ENCODE results near the gene SEPTIN11. TPM values are rescaled to one million over a fixed set of nuclear protein-coding genes. Genes with fewer than 3 reads are reported as not detected.

SEPTIN11 gene
- total and polyA plus RNA-seq, 2 experiments from 2014 or later: 488 to 867 TPM

DNA sequence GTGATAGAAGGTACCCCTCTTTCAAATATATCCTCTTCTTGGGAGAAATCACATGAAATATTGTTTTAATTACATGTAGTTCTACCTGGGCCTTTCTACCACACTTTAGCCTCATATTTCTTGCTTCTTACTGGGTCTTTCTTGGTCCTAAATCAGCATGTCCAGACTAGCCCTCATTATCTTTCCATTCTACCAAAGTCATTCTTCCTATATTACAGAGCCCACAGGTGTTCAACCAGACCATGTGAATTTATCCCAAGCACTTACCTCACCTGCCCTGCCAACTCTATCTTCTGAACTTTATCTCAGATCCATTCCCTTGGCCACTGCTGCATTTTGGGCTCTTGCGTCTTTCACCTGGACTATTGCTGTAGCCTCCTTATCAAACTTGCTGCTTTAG is 39.8 kb upstream of the SEPTIN11 start:
- H3K79me2 ChIP-seq (ENCODE audit: insufficient read depth): no peaks in the 10 kb centered on the region
- H2AFZ ChIP-seq: no peak overlapping the region
- H3K9ac ChIP-seq: no peak overlapping the region
- H3K27me3 ChIP-seq (replicated peaks; ENCODE audit: insufficient read depth): no peaks in the 10 kb centered on the region
- in situ Hi-C loops (cut with MboI): no loop called here
- H3F3A ChIP-seq (ENCODE audit: insufficient read depth): no peaks in the 10 kb centered on the region
- H3K4me2 ChIP-seq (ENCODE audit: unreplicated experiment): no peak overlapping the region
- peaks cover 3% of the 10 kb centered on the region; the same call in 1 of the 2 replicates for H3K4me1 ChIP-seq (ENCODE audit: insufficient read depth)
- TF ChIP-seq EZH2phosphoT487 (IDR thresholded peaks at IDR 0.05; ENCODE audit: insufficient read depth, low read depth): no peak
- no peaks in the 10 kb centered on the region for H3K36me3 ChIP-seq (ENCODE audit: low read depth)
- no peak overlapping the region for H3K27ac ChIP-seq
- H3K9me2 ChIP-seq (ENCODE audit: insufficient read depth): no peaks in the 10 kb centered on the region
- 75 to 98% methylated on average over 1 of the region's 1 CpG for WGBS, 2 experiments (ENCODE audit: low coverage in 1 of 2, low lambda C conversion rate in 2 of 2, missing lambda C conversion rate in 2 of 2)
- H4K20me1 ChIP-seq (ENCODE audit: insufficient read depth): no peaks in the 10 kb centered on the region
- no peak for DNase-seq
- H3K4me3 ChIP-seq: no peak overlapping the region
- no peaks in the 10 kb centered on the region for H3K9me3 ChIP-seq (ENCODE audit: low read depth)

DNA sequence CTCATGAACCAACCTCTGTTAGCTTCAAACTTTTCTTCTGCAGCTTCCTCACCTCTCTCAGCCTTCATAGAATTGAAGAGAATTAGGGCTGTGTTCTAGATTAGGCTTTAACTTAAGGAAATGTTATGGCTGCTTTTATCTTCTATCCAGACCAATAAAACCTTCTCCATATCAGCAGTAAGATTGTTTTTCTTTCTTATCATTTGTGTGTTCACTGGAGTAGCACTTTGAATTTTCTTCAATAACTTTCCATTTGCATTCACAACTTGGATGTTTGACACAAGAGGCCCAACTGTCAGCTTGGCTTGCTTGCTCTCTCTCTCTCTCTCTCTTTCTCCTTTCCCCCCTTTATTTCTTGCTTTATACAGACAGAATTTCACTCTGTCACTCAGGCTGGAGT is 28.8 kb upstream of the SEPTIN11 start:
- Histone ChIP-seq H4K20me1 (ENCODE audit: insufficient read depth) (no peaks in the 10 kb centered on the region), H3K9me3 (ENCODE audit: low read depth) (no peaks in the 10 kb centered on the region), H3K79me2 (ENCODE audit: insufficient read depth) (no peaks in the 10 kb centered on the region), H2AFZ (no peak overlapping the region), H3K27me3 (replicated peaks; ENCODE audit: insufficient read depth) (no peaks in the 10 kb centered on the region), H3K9me2 (ENCODE audit: insufficient read depth) (no peaks in the 10 kb centered on the region), H3K4me3 (no peak overlapping the region), H3K27ac (no peak overlapping the region), H3K4me2 (ENCODE audit: unreplicated experiment) (no peak overlapping the region), H3K36me3 (ENCODE audit: low read depth) (no peaks in the 10 kb centered on the region), H3K4me1 (ENCODE audit: insufficient read depth) (no peaks in the 10 kb centered on the region), H3K9ac (no peak overlapping the region), H3F3A (ENCODE audit: insufficient read depth) (no peaks in the 10 kb centered on the region)
- TF ChIP-seq EZH2phosphoT487 (IDR thresholded peaks at IDR 0.05; ENCODE audit: insufficient read depth, low read depth) (no peak), EZH2 (IDR thresholded peaks at IDR 0.05; ENCODE audit: insufficient read depth, poor library complexity, severe bottlenecking) (no peak)
- in situ Hi-C loops (cut with MboI): no loop called here
- no peak for DNase-seq

DNA sequence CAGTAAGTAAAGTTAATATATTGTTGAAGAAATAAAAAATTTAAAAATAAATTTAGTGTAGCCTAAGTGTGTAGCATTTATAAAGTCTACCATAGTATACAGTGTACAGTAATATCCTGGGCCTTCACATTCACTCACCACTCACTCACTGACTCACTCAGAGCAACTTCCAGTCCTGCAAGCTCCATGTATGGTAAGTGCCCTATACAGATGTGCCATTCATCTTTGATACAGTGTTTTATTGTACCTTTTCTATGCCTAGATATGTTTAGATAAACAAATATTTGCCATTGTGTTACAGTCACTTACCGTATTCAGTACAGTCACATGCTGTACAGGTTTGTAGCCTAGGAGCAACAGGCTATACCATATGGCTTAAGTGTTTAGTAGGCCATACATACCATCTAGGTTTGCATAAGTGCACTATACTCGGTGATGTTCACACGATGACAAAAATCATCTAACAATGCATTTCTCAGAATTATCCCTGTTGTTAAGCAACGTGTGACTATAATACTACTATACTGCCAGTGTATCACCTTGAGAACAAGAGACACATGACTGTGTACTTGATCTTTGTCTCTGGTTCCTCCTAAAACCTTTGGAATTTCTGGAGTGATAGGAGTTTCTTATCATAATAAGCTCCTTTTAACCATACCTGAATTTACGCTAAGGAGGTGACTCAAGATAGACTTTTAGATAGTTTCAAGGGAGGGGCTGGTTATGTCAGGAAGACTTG is 25.8 kb upstream of the SEPTIN11 start:
- Histone ChIP-seq H3K27ac (no peak overlapping the region), H3K79me2 (ENCODE audit: insufficient read depth) (no peaks in the 10 kb centered on the region), H3K4me3 (no peak overlapping the region), H4K20me1 (ENCODE audit: insufficient read depth) (no peaks in the 10 kb centered on the region), H3K9ac (no peak overlapping the region), H3K9me3 (ENCODE audit: low read depth) (no peaks in the 10 kb centered on the region), H3F3A (ENCODE audit: insufficient read depth) (no peaks in the 10 kb centered on the region), H3K9me2 (ENCODE audit: insufficient read depth) (no peaks in the 10 kb centered on the region), H3K4me1 (ENCODE audit: insufficient read depth) (no peaks in the 10 kb centered on the region), H3K4me2 (ENCODE audit: unreplicated experiment) (no peak overlapping the region), H2AFZ (no peak overlapping the region), H3K27me3 (replicated peaks; ENCODE audit: insufficient read depth) (no peaks in the 10 kb centered on the region), H3K36me3 (ENCODE audit: low read depth) (no peaks in the 10 kb centered on the region)
- TF ChIP-seq EZH2 (IDR thresholded peaks at IDR 0.05; ENCODE audit: insufficient read depth, poor library complexity, severe bottlenecking) (no peak), EZH2phosphoT487 (IDR thresholded peaks at IDR 0.05; ENCODE audit: insufficient read depth, low read depth) (no peak)
- peak; percentile 23 for DNase-seq
- in situ Hi-C loops (cut with MboI): no loop called here
- WGBS, 2 experiments (ENCODE audit: low coverage in 1 of 2, low lambda C conversion rate in 2 of 2, missing lambda C conversion rate in 2 of 2): 90 to 91% methylated on average over 5 of the region's 5 CpGs

DNA sequence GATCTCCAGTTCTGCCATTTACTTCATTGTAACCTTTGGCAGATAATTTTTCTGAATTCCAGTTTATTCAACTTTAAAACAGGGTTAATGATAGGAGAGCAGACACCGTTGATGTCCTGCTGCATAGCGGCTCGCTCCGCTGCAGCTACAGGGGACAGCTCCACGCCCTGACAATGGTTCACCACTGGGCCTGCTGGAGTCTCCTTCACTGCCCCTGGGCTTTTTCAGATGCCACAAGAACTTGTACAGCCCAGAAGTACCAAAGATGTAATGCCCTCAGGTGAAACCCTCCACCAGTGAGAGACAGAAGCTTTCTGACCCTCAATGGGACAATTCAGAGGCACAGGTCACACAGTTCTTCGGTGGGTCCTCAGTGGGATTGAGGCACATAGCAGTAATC is 22.7 kb upstream of the SEPTIN11 start:
- Histone ChIP-seq H3K79me2 (ENCODE audit: insufficient read depth) (no peaks in the 10 kb centered on the region), H3K9me3 (ENCODE audit: low read depth) (no peaks in the 10 kb centered on the region), H2AFZ (no peak overlapping the region), H3K36me3 (ENCODE audit: low read depth) (no peaks in the 10 kb centered on the region), H3K4me3 (no peak overlapping the region), H3K27ac (no peak overlapping the region), H3F3A (ENCODE audit: insufficient read depth) (no peaks in the 10 kb centered on the region), H3K9ac (no peak overlapping the region), H3K4me2 (ENCODE audit: unreplicated experiment) (no peak overlapping the region), H4K20me1 (ENCODE audit: insufficient read depth) (no peaks in the 10 kb centered on the region), H3K27me3 (replicated peaks; ENCODE audit: insufficient read depth) (no peaks in the 10 kb centered on the region), H3K9me2 (ENCODE audit: insufficient read depth) (no peaks in the 10 kb centered on the region), H3K4me1 (ENCODE audit: insufficient read depth) (no peaks in the 10 kb centered on the region)
- no peak for TF ChIP-seq EZH2 (IDR thresholded peaks at IDR 0.05; ENCODE audit: insufficient read depth, poor library complexity, severe bottlenecking)
- TF ChIP-seq EZH2phosphoT487 (IDR thresholded peaks at IDR 0.05; ENCODE audit: insufficient read depth, low read depth): no peak
- no peak for DNase-seq
- in situ Hi-C loops (cut with MboI): no loop called here
- 94 to 98% methylated on average over 6 of the region's 6 CpGs for WGBS, 2 experiments (ENCODE audit: low coverage in 1 of 2, low lambda C conversion rate in 2 of 2, missing lambda C conversion rate in 2 of 2)

DNA sequence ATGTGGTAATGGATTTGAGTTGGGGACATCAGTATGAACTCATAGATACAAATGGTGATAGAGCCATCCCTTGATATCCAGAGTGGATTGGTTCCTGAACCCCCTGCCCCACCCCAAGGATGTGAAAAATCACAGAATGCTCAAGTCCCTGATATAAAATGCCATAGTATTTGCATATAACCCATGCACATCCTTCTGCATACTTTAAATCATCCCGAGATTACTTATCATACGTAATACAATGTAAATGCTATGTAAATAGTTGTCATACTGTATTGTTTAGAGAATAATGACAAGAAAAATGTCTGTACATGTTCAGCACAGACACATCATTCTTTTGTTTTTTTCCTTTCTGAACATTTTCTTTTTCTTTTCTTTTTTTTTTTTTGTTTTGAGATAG is 18.9 kb upstream of the SEPTIN11 start:
- Histone ChIP-seq H3K27ac (no peak overlapping the region), H3K36me3 (ENCODE audit: low read depth) (no peaks in the 10 kb centered on the region), H3K9me2 (ENCODE audit: insufficient read depth) (no peaks in the 10 kb centered on the region), H3K79me2 (ENCODE audit: insufficient read depth) (no peaks in the 10 kb centered on the region), H3F3A (ENCODE audit: insufficient read depth) (no peaks in the 10 kb centered on the region), H3K4me2 (ENCODE audit: unreplicated experiment) (no peak overlapping the region), H3K9ac (no peak overlapping the region), H3K4me1 (ENCODE audit: insufficient read depth) (no peaks in the 10 kb centered on the region), H2AFZ (no peak overlapping the region), H3K9me3 (ENCODE audit: low read depth) (no peaks in the 10 kb centered on the region), H4K20me1 (ENCODE audit: insufficient read depth) (no peaks in the 10 kb centered on the region), H3K4me3 (no peak overlapping the region), H3K27me3 (replicated peaks; ENCODE audit: insufficient read depth) (no peaks in the 10 kb centered on the region)
- in situ Hi-C loops (cut with MboI): no loop called here
- DNase-seq: no peak
- TF ChIP-seq EZH2 (IDR thresholded peaks at IDR 0.05; ENCODE audit: insufficient read depth, poor library complexity, severe bottlenecking): no peak
- WGBS, 2 experiments (ENCODE audit: low coverage in 1 of 2, low lambda C conversion rate in 2 of 2, missing lambda C conversion rate in 2 of 2): 97 to 98% methylated on average over 2 of the region's 2 CpGs
